Lower lobe of right lung (tissue), 2 donors: Measurements from ENCODE around the gene EPHA1. TPM values are rescaled to one million over a fixed set of nuclear protein-coding genes. Genes with fewer than 3 reads are reported as not detected.

Experiments used
- ATAC-seq, 2 donors: fragments of 200-7000 bp; cut with Tn5 transposase; one replicate each; pipeline ENCODE4 v1.9.1; 2020 to 2022; ENCODE audit warnings: mild to moderate bottlenecking in 2 of 2, moderate library complexity in 2 of 2
- DNase-seq: peaks from one replicate; pipeline ENCODE4 v3.0.0-alpha.2; 2020
- H3K27ac ChIP-seq: fragments of 200-600 bp; one replicate; pipeline ENCODE4 v1.8.0; 2022
- H3K27me3 ChIP-seq: fragments of 200-600 bp; one replicate; pipeline ENCODE4 v1.8.0; 2022; ENCODE audit warnings: low read depth
- H3K36me3 ChIP-seq: fragments of 200-600 bp; one replicate; pipeline ENCODE4 v1.8.0; 2022; ENCODE audit warnings: mild to moderate bottlenecking
- H3K4me1 ChIP-seq: fragments of 200-600 bp; one replicate; pipeline ENCODE4 v1.8.0; 2022
- H3K4me3 ChIP-seq: fragments of 200-600 bp; one replicate; pipeline ENCODE4 v1.8.0; 2022; ENCODE audit warnings: mild to moderate bottlenecking
- H3K9me3 ChIP-seq: fragments of 200-600 bp; one replicate; pipeline ENCODE4 v1.8.0; 2022
- intact Hi-C: fragments of 100-400 bp; cut with DNase I; formaldehyde crosslinking; loops from one replicate; pipeline ENCODE4 v1.11.0; 2022
- long read RNA-seq: library from polyadenylated mRNA; unstranded; transcript quantifications from one replicate; pipeline ENCODE4 v2.0.0, GENCODE V29; 2021
- total RNA-seq: library from RNA; stranded (reverse); fragmentation: NEBNext Ultra II Directional; extraction: Animal tissue kit (Norgen Biotek cat#: 25700); gene quantifications from one replicate; pipeline ENCODE4 v1.2.1, GENCODE V29; 2021
- TF ChIP-seq, protein P1 (sequence below): fragments of 200-600 bp; IDR thresholded peaks from one replicate; pipeline ENCODE4 v1.8.0; 2022; ENCODE audit warnings: antibody characterized with exemption, mild to moderate bottlenecking
- donor health status: DM: no; HTN: yes; CAD: no; lungs with severe emphysema.

EPHA1 gene
- 9.0 TPM for total RNA-seq
- long read RNA-seq, transcript EPHA1-201 (18 exons, 3,363 nt) = major isoform, 7 of 14 reads
- long read RNA-seq, partial matches to known transcripts = 4 of 14 reads
- long read RNA-seq, other reads (novel, unspliced or antisense) = 3 of 14 reads

DNA sequence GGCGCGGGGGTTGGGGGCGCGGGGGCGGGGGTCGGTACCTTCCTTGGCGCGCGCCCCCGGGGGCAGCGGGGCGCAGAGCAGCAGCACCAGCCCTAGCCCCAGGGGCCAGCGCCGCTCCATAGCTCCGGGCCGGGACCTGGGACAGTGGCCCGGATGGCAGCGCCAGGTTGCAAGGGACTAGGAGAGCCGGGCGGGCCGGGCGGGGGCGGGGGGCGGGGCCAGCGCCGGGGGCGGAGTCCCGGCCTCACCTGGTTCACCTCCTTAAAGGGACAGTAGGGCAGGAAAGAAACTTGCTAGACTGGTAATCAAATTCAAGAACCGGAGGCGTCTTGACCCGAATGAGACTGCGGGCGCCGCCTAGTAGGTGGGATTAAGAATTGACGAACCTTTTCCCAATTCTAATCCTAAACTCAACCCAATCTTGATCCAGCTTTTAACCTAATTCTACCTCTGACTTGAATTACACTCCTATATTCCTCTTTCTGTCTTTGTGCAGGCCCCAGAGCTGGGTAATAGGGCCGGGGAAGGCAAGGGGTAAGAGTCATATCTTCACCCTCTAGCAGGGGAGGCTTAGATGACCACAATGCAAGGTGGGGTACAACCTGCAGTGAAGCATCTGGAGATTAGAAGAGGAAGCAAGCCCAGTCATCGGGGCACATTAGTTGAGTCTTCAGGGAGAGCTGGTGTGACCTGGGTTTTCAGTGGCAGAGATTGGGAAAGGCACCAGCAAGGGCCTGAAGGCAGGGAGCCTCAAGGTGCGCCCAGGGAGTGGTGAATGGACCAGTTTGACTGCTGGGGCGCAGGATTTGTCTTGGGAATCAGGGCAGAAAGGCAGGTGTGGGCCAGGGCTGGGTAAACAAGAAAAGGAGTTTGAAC, at the start of gene EPHA1:
EPHA1 (minus strand) TSS at position 171 of the 876 bp plus-strand sequence; CDS start at position 120, 51 bp downstream.
- TF ChIP-seq, protein P1, sequence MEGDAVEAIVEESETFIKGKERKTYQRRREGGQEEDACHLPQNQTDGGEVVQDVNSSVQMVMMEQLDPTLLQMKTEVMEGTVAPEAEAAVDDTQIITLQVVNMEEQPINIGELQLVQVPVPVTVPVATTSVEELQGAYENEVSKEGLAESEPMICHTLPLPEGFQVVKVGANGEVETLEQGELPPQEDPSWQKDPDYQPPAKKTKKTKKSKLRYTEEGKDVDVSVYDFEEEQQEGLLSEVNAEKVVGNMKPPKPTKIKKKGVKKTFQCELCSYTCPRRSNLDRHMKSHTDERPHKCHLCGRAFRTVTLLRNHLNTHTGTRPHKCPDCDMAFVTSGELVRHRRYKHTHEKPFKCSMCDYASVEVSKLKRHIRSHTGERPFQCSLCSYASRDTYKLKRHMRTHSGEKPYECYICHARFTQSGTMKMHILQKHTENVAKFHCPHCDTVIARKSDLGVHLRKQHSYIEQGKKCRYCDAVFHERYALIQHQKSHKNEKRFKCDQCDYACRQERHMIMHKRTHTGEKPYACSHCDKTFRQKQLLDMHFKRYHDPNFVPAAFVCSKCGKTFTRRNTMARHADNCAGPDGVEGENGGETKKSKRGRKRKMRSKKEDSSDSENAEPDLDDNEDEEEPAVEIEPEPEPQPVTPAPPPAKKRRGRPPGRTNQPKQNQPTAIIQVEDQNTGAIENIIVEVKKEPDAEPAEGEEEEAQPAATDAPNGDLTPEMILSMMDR = peak; percentile 47
- Histone ChIP-seq H3K4me1 (peaks cover 39% of the 10 kb centered on the region), H3K27me3 (no peaks in the 10 kb centered on the region)

DNA sequence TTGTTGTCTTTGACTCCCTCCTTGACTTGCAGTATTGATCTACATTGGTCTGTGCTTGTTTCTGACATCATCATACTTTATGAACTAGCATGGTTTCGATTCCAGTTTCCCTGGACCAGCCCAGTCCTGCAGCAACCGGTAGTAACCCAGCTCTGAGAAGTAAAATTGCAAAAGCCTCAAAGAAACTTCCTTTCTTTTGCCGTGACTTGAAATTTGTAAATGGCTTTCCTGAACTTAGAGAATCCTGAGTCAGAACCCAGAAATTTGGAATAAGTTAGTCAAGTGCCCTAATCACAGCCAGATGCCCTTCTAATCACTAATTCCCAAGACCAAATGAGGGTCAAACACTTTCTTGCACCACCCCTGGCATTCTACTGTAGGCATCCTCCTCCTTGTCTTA, 49.6 kb upstream of the EPHA1 start:
- no peaks in the 10 kb centered on the region for H3K9me3 ChIP-seq
- peak; percentile 31 to 51 for ATAC-seq

More for the DNA sequence above, at the start of gene EPHA1:
- DNase-seq (peak; percentile 77), ATAC-seq (peak; percentile 86 to 91)
- Histone ChIP-seq H3K27ac (peak within 1 kb of the TSS; percentile 39), H3K9me3 (no peaks in the 10 kb centered on the region), H3K36me3 (no peaks in the 10 kb centered on the region), H3K4me3 (peak within 1 kb of the TSS; percentile 54)
- intact Hi-C loops = no loop called here

DNA sequence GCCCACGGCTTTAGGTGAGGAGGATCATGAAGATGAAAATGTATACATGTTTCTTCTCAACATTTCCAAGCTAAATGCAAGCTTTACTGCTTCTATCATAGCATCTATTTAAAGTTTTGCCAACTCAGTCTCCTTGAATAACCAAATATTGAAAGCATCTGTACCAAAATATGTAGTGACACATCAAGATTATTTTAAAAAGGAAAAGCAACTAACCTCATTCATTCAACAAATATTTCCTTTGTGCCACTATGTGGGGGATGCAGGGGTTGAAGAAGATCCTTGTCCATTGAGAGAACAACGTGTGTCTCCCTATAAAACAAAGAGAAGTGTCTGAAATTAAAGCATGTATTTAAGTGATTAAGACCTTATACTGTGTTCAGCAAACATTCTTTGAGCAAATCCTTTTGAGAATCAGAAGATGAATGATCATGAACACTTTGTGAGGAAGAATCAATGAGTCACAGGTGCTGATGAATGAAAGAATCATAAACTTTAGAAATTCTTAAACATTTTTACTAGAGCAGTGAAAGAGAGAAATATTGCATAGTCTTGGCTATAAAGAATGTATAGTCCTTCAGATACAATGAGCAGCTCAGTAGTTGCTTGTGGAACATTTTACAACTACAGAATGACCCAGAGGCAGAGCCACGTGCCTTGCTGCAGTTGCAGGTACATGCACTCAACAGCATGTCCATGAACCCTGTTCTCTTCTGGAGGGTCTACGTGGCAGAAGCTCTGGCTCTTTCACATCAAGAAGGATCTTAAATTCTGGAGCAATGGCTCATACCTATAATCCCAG, 48.5 kb upstream of the EPHA1 start:
- no peaks in the 10 kb centered on the region for H3K36me3 ChIP-seq
- H3K9me3 ChIP-seq = no peaks in the 10 kb centered on the region
- DNase-seq = no peak
- intact Hi-C loops = no loop called here
- no peak overlapping the region for H3K4me3 ChIP-seq
- no peaks in the 10 kb centered on the region for H3K4me1 ChIP-seq
- H3K27ac ChIP-seq = no peak overlapping the region
- H3K27me3 ChIP-seq = no peaks in the 10 kb centered on the region
- ATAC-seq = no peak
- TF ChIP-seq, protein P1 = no peak

More for the DNA sequence above, 49.6 kb upstream of the EPHA1 start:
- intact Hi-C loops = no loop called here
- DNase-seq = no peak
- TF ChIP-seq, protein P1 = no peak
- Histone ChIP-seq H3K36me3 (no peaks in the 10 kb centered on the region), H3K27me3 (no peaks in the 10 kb centered on the region), H3K27ac (no peak overlapping the region), H3K4me3 (no peak overlapping the region), H3K4me1 (no peaks in the 10 kb centered on the region)

DNA sequence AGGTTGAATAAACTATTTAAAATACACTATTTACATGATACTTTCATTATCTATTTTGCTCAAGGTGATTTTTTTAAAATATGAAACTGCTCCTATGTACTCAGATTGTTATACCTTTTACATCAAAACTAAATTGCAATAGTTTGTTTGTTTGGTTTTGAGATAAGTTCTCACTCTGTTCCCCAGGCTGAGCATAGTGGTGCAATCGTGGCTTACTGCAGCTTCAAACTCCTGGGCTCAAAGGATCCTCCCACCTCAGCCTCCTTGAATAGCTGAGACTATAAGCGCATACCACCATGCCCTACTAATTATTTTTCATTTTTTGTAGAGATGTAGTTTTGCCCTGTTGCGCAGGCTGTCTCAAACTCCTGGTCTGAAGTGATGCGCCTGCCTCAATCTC, 47.3 kb upstream of the EPHA1 start:
- TF ChIP-seq, protein P1 = no peak
- H3K27ac ChIP-seq = no peak overlapping the region
- H3K36me3 ChIP-seq = no peaks in the 10 kb centered on the region
- no peaks in the 10 kb centered on the region for H3K9me3 ChIP-seq
- no peaks in the 10 kb centered on the region for H3K27me3 ChIP-seq
- no peak overlapping the region for H3K4me3 ChIP-seq
- no peak for DNase-seq
- ATAC-seq = no peak
- intact Hi-C loops = no loop called here
- no peaks in the 10 kb centered on the region for H3K4me1 ChIP-seq

DNA sequence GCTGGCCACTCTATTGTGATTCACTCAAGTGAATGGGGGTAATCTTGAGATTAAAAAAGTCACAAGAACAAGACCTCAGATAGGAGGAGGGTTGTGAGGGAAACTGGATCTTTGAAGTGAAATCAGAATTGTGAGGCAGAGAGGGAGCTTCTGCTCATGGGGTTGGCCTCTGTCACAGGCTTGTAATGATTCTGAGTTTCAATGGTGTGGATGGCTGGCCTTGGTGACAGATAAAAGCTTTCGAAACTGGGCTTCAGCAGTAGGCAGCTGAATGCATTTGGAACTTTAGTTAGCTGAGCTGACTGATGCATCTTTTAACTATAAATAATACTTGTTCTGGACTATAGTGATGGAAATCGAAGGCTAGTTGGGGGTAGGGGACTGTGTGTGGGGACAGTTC, 46.8 kb upstream of the EPHA1 start:
- no peaks in the 10 kb centered on the region for H3K4me1 ChIP-seq
- no peak overlapping the region for H3K4me3 ChIP-seq
- no peaks in the 10 kb centered on the region for H3K9me3 ChIP-seq
- TF ChIP-seq, protein P1 = no peak
- no peaks in the 10 kb centered on the region for H3K36me3 ChIP-seq
- no peak overlapping the region for H3K27ac ChIP-seq
- intact Hi-C loops = no loop called here
- DNase-seq = no peak
- H3K27me3 ChIP-seq = no peaks in the 10 kb centered on the region
- ATAC-seq = no peak
